Mucosa of descending colon (tissue), 3 donors: ENCODE results near the gene CAMK2D. TPM values are rescaled to one million over a fixed set of nuclear protein-coding genes. Genes with fewer than 3 reads are reported as not detected.

ENCODE experiments used
- ATAC-seq: fragments of 200-7000 bp; cut with Tn5 transposase; one replicate; pipeline ENCODE4 v1.9.1; 2020; ENCODE audit warnings: mild to moderate bottlenecking, moderate library complexity
- DNase-seq, 3 donors: peaks; one replicate each; pipeline ENCODE4 v3.0.0-alpha.2; 2020
- H3K36me3 ChIP-seq: fragments of 200-600 bp; one replicate; pipeline ENCODE4 v1.8.0; 2021; ENCODE audit warnings: low read depth, mild to moderate bottlenecking
- H3K4me1 ChIP-seq: fragments of 200-600 bp; one replicate; pipeline ENCODE4 v1.8.0; 2021; ENCODE audit warnings: low read depth, mild to moderate bottlenecking
- H3K4me3 ChIP-seq: fragments of 200-600 bp; one replicate; pipeline ENCODE4 v1.8.0; 2021; ENCODE audit warnings: mild to moderate bottlenecking
- H3K9me3 ChIP-seq: fragments of 200-600 bp; one replicate; pipeline ENCODE4 v1.8.0; 2021; ENCODE audit warnings: mild to moderate bottlenecking
- intact Hi-C, 2 donors: fragments of 100-400 bp; cut with DNase I in 1 of 2; cut with micrococcal nuclease in 1 of 2; formaldehyde crosslinking; loops; one replicate each; pipeline versions ENCODE4 v1.11.0 to v1.11.1; 2022; cut with DNase I, micrococcal nuclease
- total RNA-seq, 3 donors: library from RNA; stranded (reverse); fragmentation: NEBNext Ultra II Directional in 2 of 3; extraction: Animal tissue kit (Norgen Biotek cat#: 25700) in 2 of 3; gene quantifications; one replicate each; pipeline versions ENCODE4 v1.2.1 to v1.2.4, GENCODE V29; 2021 to 2023
- TF ChIP-seq, protein P1 (sequence below): fragments of 200-600 bp; IDR thresholded peaks from one replicate; pipeline ENCODE4 v1.8.0; 2022; ENCODE audit warnings: antibody characterized with exemption, mild to moderate bottlenecking
- donor health status: DM: no; HTN: no; CAD: no; lungs with moderate emphysema.
- donor health status: DM: no; HTN: no; CAD: no.
- donor health status: DM: no; HTN: yes; CAD: no.

CAMK2D gene
- total RNA-seq, 3 donors from 2014 or later: 59.8 to 83.0 (median 77.3) TPM

GRCh38 chr4:113635739-113636437 lies 125.7 kb downstream of the CAMK2D start:
- TF ChIP-seq, protein P1, sequence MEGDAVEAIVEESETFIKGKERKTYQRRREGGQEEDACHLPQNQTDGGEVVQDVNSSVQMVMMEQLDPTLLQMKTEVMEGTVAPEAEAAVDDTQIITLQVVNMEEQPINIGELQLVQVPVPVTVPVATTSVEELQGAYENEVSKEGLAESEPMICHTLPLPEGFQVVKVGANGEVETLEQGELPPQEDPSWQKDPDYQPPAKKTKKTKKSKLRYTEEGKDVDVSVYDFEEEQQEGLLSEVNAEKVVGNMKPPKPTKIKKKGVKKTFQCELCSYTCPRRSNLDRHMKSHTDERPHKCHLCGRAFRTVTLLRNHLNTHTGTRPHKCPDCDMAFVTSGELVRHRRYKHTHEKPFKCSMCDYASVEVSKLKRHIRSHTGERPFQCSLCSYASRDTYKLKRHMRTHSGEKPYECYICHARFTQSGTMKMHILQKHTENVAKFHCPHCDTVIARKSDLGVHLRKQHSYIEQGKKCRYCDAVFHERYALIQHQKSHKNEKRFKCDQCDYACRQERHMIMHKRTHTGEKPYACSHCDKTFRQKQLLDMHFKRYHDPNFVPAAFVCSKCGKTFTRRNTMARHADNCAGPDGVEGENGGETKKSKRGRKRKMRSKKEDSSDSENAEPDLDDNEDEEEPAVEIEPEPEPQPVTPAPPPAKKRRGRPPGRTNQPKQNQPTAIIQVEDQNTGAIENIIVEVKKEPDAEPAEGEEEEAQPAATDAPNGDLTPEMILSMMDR: no peak
- Histone ChIP-seq H3K4me1 (peaks cover 28% of the 10 kb centered on the region), H3K4me3 (no peak overlapping the region), H3K36me3 (no peaks in the 10 kb centered on the region), H3K9me3 (no peaks in the 10 kb centered on the region)
- ATAC-seq (no peak), DNase-seq (no peak)
- intact Hi-C loops: no loop called here

DNA sequence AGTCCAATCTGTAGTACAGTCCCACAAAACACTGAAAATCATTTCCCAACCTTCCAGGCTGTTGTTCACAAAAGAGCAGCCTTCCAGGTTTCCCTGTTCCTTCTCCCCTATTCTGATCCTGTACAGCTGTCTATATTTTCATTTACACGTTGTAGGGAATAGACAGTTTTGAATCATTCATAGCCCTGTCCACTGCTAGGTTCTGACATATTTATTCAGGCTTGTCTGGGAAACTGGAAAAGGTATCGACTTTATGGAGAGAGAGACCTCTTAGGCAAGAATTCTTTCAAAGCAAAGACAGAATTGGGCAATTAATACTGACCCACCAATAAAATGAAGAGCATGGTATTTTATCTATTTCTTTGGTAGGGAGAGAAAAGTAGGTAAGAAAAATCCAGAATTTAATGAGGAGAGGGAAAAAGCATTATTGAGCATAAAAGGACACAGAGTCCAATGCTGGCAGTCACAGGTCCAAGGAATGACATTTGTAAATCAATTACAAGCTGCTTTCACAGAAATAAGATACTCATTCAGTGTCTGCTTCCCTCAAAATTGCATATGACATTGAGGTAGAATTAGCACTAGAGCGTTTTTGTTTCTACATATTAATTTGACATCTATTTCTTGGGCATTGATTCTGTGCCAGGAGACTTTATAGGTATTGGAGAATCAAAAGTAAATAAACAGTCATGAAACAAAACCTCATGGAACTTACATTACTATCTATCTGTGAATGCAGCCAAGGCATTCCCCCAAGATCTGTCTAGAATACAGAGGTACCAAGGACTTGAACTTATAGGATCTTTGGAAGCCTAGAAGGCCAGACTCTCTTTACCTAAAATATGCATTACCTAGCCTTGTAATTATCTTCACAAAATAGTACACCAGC lies 127.2 kb downstream of the CAMK2D start:
- TF ChIP-seq, protein P1: no peak
- DNase-seq (no peak), ATAC-seq (no peak)
- Histone ChIP-seq H3K36me3 (no peaks in the 10 kb centered on the region), H3K4me3 (no peak overlapping the region), H3K4me1 (peaks cover 12% of the 10 kb centered on the region), H3K9me3 (no peaks in the 10 kb centered on the region)
- intact Hi-C loops: no loop called here

DNA sequence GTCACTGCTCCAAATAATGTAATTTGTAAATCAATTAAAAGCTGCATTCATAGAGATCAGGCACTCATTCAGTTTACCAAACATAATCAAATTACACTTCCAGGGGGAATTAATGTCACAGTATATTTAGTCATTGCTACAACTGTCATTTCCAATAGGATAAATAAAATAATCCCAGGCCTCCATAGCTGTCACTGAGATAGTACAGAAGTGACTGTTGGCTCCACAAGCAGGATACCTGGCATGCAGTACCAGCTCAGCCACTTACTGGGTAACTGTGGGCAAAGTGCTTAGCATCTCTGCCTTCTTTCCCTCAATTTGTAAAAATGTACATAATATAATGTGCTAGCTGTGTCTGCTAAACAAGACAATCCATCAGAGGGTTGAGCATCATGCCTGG lies 128.1 kb downstream of the CAMK2D start:
- TF ChIP-seq, protein P1: no peak
- H3K4me1 ChIP-seq: peaks cover 11% of the 10 kb centered on the region

GRCh38 chr4:113628711-113629110 lies 132.8 kb downstream of the CAMK2D start:
- H3K4me1 ChIP-seq: no peaks in the 10 kb centered on the region
- no peak for ATAC-seq
- intact Hi-C loops: no loop called here
- H3K36me3 ChIP-seq: no peaks in the 10 kb centered on the region
- no peaks in the 10 kb centered on the region for H3K9me3 ChIP-seq
- H3K4me3 ChIP-seq: no peak overlapping the region
- TF ChIP-seq, protein P1: no peak
- no peak for DNase-seq

More for the DNA sequence above, 128.1 kb downstream of the CAMK2D start:
- ATAC-seq (no peak), DNase-seq (no peak)
- Histone ChIP-seq H3K36me3 (no peaks in the 10 kb centered on the region), H3K9me3 (no peaks in the 10 kb centered on the region), H3K4me3 (no peak overlapping the region)
- intact Hi-C loops: no loop called here

- Histone ChIP-seq H3K9me3 (no peaks in the 10 kb centered on the region), H3K4me3 (no peak overlapping the region), H3K4me1 (no peaks in the 10 kb centered on the region), H3K36me3 (no peaks in the 10 kb centered on the region)
- intact Hi-C loops: no loop called here
- TF ChIP-seq, protein P1: no peak
- no peak for ATAC-seq
- DNase-seq: no peak
These were observed 134.2 kb downstream of the CAMK2D start for GRCh38 chr4:113627321-113627720.
